NCI-H1105 (cell line): ENCODE measurements around the gene TUT1.
"Not testable (repeated sequence)": the region's sequence is repeated elsewhere in the genome, so short reads cannot be mapped to it uniquely, and the experiment has no call there.

ENCODE experiments used
- DNase-seq: peaks from one replicate; lab custom pipeline; 2025; lab: John Stamatoyannopoulos, UW

The TUT1 gene, protein sequence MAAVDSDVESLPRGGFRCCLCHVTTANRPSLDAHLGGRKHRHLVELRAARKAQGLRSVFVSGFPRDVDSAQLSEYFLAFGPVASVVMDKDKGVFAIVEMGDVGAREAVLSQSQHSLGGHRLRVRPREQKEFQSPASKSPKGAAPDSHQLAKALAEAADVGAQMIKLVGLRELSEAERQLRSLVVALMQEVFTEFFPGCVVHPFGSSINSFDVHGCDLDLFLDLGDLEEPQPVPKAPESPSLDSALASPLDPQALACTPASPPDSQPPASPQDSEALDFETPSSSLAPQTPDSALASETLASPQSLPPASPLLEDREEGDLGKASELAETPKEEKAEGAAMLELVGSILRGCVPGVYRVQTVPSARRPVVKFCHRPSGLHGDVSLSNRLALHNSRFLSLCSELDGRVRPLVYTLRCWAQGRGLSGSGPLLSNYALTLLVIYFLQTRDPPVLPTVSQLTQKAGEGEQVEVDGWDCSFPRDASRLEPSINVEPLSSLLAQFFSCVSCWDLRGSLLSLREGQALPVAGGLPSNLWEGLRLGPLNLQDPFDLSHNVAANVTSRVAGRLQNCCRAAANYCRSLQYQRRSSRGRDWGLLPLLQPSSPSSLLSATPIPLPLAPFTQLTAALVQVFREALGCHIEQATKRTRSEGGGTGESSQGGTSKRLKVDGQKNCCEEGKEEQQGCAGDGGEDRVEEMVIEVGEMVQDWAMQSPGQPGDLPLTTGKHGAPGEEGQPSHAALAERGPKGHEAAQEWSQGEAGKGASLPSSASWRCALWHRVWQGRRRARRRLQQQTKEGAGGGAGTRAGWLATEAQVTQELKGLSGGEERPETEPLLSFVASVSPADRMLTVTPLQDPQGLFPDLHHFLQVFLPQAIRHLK

DNA sequence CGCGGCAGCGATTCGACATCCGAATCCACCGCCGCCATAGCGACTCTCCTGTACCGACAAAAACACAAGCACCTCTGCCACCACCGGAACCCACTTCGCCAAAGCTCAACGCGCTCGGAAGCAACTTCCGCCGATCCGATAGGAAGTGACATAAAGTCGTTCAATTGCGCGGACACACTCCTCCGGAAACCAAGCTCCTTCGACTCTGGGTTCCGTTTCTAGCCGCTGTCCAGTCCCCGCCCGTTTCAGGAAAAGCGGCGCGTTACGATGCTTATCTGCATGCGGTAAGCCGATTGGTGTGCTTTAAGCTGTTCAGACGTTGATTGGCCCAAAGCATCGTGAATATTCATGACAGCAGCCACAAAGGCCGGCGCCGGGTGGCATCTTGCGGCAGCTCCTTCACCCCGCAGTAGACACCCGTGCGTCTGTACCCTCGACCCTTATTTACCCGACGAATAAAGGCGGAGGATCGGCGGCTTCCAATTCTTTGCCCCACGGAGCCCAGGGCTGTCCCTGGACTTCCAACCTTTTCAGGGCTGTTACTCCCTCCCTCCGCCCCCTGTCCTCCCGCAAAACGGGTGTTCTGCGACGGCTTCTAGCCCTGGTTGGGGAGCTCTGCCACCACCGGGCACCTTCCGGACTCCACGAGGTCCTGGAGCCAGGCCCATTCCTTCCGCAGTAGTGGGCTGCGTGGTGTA is at the start of gene TUT1:
TUT1 (minus strand) TSS at position 76 of the 698 bp plus-strand sequence; CDS start at position 38, 38 bp downstream.
- peak; percentile 99 for DNase-seq

DNA sequence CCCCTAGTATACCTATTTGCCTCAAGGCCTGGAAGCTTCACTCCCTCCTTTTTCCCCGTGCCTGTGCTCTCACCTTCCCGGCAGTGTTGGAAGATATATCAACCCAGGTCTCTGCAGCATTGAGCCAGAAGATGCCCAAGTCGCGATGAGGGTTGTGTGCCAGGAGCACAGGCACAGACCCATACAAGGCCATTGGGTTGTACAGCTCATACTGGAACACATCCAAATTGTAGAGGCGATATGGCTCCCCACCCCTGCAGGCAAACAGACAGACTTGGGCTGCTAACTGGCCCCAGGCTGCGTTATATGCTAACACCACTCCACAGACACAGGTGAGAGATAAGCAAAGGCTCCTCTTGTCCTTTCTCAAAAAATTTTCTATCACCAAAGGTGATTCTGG is 41.2 kb upstream of the TUT1 start:
- no peak for DNase-seq

DNA sequence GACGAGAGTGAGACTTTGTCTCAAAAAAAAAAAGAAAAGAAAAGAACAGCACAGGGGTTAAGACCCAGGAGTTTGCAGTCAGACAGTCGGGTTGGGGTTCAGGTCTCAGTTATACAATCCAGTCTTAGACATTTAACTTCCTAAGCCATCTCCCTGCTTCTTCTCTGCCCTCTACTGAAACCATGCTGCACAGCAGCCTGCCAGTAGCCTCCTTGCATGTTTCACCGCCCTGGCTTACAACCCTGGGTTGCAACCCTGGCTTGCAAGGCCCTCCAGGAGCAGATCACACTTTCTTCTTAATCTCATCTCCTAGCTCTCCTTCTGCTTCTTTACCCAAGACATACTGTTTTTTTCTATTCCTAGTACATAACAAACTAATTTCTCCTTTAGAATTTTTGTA is 36.4 kb upstream of the TUT1 start:
- no peak for DNase-seq

DNA sequence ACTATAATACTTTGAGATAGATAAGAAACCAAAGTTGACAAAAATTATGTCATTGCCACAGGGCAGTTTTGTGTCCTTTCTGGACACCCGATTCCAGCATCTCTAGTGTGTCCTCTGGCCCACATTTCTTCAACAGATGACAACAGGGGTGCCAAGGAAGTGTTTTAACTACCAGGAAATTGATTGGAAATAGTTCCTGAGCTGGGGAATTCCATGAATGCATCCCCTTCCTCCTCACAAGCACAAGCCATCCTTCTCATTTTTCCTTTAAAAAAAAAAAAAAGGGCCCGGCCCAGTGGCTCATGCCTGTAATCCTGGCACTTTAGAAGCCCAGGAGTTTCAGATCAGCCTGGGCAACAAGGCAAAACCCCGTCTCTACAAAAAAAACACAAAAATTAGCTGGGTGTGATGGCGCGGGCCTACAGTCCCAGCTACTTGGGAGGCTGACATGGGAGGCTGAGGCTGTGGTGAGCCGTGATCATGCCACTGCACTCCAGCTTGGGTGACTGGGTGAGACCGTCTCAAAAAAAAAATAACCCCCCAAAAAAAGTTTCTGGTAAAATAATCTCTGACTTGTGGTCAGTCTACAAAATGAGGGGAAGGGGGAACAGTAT is 31.3 kb upstream of the TUT1 start:
- no peak for DNase-seq

DNA sequence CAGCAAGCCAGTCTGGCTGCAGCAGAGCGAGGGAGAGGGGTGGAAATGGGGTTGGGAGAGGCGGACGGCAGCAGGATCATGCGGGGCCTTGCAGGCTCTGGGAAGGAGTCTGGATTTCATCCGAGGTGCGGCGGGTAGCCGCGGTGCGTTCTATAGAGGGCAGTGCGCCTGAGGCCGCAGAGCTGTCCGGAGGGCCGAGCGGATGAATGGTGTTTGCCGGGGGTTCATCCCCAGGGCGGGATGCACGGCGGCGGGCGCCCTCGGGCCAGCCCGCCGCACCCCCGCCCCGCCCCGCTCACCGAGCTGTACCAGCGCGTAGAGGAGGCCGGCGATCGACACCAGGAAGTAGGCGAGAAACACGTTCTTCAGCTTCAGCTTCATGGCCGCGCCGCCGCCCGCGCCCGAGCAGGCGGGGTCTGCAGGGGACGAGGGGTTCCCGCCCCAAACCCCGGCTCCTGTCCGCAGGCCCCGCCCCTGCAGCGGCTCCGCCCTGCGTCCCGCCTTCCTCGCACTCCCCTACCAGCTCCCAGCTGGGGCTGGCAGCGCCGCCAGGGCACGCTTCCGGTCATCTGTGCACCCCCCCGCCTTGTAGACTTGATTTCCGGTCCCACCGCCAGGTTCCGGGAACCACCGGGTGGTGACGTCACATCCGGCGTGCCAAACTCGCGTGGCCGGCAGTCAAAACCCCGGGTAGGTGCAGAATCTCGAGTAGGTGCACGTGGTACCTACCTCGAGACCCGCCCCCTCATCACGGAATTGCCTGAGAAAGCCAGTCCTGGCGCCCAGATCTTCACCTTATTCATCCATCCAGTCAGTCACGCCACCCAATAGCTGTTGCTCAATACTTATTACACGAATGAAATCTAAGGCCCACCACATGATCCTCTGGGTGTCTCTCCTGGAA is 30.5 kb upstream of the TUT1 start, which contains the start of gene B3GAT3:
B3GAT3 (minus strand) TSS at position 420 of the 904 bp plus-strand sequence; CDS start at position 381, 39 bp downstream.
- peak; percentile 99 for DNase-seq

DNA sequence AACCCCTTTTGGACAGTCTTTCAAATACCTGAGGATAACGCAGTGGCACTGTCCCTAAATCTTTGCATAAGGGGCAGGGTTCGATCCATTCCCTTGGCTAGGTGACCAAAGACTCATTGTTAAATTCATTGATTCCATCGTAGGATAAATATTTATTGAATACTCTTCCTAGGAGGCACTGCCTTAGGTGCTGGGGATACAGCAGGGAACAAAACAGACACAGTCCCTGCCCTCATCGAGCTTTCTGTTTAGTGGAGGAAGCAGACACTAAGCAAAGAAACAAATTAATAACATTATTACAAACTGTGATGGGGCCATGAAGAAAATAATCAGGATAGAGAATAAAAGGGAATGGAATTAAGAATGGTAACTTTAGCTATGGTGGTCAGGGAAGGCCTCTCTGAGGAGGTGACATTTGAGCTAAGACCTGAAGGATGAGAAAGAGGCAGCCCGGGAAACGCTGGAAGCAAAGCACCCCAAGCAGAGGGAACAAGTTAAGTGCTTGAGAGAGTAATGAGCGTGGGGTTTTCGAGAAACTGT is 29.8 kb upstream of the TUT1 start:
- DNase-seq: no peak

DNA sequence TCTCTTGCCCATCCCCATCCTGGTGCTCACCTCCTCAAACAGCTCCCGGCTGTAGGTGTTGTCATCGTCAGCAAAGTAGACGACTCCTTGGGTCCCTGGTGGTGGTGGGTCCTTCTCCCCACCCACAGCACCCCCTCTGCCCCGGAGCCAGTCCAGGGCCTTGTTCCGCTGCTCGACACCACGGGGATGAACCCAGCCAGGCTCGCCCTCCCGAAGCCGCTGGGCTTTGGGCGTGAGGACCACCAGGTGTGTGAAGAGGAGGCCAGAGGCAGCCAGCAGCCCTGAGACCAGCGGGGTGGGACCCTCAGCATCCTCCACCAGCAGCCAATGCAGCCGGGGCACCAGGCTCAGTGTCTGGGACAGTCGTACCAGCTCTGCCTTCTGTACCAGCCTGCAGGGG is 25.6 kb upstream of the TUT1 start:
- DNase-seq: not testable (repeated sequence)

DNA sequence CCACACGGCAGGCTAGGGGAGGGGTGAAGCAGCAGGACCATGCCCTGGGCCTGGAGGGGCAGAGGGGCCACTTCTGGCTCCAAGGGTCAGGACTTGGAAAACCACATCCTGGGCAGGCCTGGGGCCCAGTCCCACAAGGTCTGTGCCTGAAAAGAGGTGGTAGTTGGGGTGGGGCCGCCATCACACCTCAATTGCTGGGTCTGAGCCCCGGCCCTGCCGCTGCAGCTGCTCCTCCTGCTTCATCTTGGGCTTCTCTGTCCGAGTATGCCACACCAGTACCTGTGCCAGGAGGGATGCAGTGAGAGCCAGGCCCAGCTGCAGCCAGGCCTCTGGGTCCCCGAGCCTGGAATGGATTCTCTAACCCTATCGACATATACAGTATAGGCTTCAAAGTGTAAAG is 24.2 kb upstream of the TUT1 start:
- no peak for DNase-seq

DNA sequence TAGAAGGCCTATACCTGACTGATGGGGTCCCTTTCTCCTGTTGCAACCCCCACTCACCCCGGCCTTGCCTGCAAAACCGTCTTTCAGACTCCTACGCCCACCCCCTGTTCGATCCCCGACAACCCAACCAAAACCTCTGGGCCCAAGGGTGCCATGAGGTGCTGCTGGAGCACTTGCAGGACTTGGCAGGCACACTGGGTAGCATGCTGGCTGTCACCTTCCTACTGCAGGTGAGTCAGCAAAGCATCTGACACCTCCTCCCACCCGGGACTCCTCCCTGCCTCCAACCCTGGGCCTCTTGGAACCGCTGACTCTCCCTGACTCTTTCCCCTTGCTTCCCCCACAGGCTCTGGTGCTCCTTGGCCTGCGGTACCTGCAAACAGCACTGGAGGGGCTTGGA is 23.0 kb upstream of the TUT1 start:
- DNase-seq: no peak

DNA sequence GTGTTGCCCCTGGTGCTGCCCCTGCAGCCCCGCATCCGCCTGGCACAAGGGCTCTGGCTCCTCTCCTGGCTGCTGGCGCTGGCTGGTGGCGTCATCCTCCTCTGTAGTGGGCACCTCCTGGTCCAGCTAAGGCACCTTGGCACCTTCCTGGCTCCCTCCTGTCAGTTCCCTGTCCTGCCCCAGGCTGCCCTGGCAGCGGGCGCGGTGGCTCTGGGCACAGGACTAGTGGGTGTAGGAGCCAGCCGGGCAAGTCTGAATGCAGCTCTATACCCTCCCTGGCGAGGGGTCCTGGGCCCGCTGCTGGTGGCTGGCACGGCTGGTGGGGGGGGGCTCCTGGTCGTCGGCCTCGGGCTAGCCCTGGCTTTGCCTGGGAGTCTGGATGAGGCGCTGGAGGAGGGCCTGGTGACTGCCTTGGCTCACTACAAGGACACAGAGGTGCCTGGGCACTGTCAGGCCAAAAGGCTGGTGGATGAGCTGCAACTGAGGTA is 22.0 kb upstream of the TUT1 start:
- no peak for DNase-seq

DNA sequence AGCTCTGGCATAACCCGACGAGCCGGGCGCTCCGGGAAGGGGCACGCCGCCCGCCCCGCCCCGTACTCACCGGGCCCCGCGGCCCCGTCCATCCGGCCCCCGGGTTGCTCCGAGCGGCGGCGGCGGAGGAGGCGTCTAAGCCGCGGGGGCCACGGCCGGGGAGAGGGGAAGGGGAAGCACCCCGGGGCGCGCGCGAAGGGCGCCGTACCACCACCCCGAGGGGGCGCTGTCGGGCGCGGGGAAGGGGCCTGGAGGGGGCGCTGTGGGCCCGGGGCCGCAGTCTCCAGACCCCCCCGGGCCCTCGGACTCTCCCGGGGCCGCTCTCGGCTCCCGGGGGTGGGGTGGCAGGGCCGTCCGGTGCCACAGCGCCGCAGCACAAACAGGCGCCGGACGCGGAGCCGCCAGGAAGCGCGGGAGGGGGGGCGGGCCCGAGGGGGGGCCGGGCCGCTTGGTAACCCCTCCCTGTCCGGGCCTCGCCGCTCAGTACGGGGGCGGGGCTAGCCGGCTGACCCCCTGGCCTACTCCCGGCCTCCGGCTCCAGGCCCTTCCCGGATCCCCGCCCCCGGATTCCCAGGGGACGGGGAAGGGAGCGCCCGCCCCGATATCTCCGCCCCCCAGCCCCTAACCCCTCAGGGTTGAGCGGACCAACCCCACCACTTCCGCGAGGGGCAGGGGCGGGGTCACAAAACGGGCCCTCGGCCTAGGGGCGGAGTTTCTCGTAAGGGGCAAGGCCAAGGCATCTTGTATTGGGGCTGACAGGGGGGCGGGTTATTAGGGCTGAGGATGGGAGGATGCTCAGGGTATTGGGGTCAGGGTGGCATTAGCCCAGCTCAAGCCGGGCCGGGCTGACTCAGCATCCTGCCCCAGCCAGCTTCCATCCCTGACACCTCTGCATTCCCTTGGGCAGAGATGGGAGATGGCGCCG is 21.3 kb upstream of the TUT1 start, which contains the start of the genes EML3 and ROM1:
EML3 (minus strand) TSS at position 410 of the 925 bp plus-strand sequence; CDS start at position 92, 318 bp downstream.
ROM1 (plus strand) TSS at position 892 of the 925 bp plus-strand sequence; CDS start at position 917, 25 bp downstream.
- peak; percentile 86 for DNase-seq

DNA sequence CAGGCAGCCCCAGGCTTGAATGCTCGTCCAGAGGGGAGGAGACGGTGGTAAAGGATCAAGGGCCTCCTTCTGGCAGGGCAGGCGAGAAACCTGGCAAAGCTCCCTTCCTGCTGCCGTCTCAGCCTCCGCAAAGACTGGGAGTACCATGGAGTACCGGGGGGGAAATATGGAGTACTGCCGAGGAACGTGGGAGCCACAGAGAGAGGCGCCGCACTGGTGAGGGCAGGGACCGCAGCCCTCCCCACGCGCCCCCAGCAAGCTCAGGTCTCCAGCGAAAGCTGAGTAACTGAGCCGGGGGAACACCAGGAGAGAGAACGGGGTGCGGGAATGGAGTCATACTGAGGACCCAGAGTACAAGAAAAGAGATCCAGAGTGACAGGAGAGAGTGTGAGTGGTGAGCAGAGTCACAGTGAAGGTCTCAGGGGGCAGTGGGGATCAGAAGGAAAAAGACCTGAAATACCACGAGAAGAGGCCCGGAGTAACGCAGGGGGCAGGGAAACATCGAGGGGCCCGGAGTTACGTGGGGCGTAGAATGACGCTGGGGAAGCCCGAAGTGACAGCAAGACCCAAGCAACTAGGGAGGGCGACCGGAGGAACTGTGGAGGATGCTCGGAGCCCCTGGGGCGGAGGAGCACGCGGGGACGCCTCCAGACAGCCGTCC is 20.5 kb upstream of the TUT1 start:
- DNase-seq: no peak

DNA sequence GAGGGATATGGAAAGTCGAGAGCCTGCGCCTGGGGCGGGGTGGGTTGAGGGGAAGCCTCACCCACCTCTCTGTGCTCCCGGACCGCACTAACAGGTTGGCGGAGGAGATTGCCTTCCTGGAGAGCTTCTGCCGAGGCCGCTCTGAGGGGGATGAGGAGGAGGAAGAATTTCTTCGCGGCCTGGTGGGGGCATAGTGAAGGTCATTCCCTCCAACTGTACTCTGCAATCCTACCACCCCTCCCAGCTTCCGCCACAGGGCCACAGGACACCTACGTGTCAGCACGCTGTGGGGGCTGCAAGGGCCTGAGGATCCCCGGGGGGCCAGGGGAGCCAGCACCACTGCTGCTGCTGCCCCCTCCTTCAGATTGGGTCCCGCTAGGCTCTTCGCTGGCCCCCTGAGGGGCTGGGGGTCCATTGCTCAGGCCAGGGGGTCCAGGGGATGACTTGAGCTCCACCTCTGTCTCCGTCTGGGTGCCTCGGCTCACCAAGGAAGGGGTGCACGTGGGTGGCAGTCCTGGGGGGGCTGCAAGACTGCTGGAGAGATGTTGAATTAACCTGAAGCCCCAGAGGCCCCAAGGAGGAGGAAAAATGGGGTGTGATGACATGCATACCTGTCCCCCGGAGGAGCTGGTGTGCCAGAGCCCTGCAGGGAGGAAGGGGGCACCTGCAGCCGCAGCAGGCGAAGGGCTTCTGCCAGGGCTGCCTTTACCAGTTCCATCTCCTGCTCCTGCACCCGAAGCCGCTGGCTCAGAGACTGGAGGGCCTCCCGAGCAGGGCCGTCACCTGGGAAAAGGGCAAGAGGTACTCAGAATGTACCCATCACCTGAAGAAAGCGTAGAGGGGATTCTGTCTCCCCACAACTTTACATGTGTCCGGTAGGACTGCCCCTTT is 19.7 kb upstream of the TUT1 start:
- no peak for DNase-seq

DNA sequence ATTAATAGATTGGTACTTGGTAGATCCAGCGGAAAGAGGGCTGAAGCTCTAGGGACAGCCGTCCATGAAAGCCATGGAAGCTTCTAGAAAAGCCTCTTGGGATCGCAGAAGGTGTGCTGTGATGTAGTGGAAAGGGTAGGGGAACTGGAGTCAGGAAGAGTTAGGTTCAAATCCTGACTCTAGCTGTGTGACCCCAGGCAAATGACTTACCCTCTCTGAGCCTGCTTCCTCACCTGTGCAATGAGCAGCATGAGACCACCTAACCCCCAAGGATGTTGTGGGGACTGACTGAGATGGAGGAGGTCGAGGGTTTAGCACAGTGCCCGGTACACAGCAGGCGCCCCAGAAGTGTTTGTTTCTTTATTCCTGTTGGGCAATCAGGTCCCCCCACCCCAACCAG is 19.1 kb upstream of the TUT1 start:
- DNase-seq: no peak

DNA sequence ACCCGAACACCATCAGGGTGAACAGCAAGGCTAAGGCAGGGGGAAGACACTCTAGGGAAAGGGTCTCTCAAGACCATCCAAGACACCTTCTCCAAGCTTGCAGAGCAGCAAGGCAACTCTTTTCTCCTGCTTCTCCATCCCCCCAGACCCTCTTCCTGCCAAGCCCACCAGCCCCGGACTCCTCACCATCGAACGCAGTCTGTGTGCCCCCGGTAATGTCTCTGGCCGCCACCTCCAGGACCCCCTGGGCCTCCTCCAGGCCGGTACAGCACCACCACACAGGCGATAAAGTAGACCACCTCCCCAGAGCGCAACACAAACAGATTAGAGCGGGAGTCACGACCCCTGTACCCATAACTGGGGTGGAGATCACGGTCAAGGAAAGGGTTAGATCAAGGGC is 17.5 kb upstream of the TUT1 start:
- no peak for DNase-seq

DNA sequence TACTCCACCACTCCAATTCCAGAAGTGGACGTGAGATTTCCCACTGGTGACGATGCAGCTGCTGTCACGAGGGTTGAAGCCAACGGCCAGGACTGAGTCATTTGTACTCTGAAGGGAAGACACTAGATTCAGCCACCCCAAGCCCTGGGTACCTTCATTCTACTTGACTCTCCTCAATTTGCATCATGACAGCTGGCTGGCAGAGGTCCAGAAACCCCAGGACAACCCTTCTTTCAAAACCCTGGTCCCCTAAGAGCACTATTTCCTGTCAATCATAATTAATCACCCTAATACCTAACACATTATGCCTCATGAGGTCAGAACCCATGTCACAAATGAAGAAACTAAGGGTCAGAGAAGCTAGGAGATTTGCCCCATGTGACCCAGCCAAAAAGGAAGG is 16.4 kb upstream of the TUT1 start:
- DNase-seq: no peak

DNA sequence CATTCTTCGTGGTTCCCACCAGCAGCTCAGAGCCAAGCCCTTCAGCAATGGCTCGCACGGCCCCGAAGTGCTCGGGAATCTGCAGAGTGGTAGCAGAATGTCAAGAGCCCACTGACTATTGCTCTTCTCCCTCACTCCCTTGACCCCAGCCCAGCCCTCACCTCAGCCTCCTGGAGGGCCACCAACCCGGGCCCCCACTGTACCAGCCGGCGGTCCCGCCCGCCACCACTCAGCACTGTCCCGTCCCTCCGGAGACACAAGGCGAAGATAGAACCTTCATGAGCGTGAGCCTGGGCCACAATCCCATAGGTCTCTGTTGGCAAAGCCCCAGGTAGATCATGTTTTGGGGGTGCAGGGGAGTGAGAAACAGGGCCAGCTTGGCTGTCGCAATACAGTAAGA is 14.6 kb upstream of the TUT1 start:
- DNase-seq: no peak
